Kidney (tissue), 14 donors: ENCODE results near the gene BACH2. TPM values are rescaled to one million over a fixed set of nuclear protein-coding genes. Genes with fewer than 3 reads are reported as not detected.
A peak's percentile ranks its signal among the peaks of the same experiment; 100 is the strongest.

ENCODE experiments used
- DNase-seq, 5 donors: peaks; one replicate each; pipeline ENCODE4 v3.0.0-alpha.2; 2013 to 2020
- FAIRE-seq: peaks from 2 replicates; lab custom pipeline; 2012; peaks lifted over from hg19 to GRCh38; lab: Jason Lieb, UNC
- H3K27ac ChIP-seq, 2 donors: one replicate each; pipeline ENCODE4 v1.7.0; 2013; ENCODE audit warnings: low read depth in 2 of 2, low read length in 2 of 2, inconsistent platforms in 1 of 2
- H3K27me3 ChIP-seq: one replicate; pipeline ENCODE4 v1.7.1; 2013; ENCODE audit warnings: low read length, inconsistent platforms; ENCODE audit not compliant: control insufficient read depth, insufficient read depth
- H3K36me3 ChIP-seq, 3 donors: one replicate each; pipeline versions ENCODE4 v1.7.0 to v1.7.1; 2013; ENCODE audit warnings: low read length in 3 of 3, control low read depth in 1 of 3, inconsistent platforms in 1 of 3; ENCODE audit not compliant: insufficient read depth in 3 of 3, control insufficient read depth in 2 of 3
- H3K4me1 ChIP-seq, 3 donors: one replicate each; pipeline versions ENCODE4 v1.7.0 to v1.7.1; 2013; ENCODE audit warnings: low read length in 3 of 3, inconsistent platforms in 1 of 3, low read depth in 1 of 3; ENCODE audit not compliant: control insufficient read depth in 2 of 3, insufficient read depth in 2 of 3
- H3K4me3 ChIP-seq, 3 donors: one replicate each; pipeline versions ENCODE4 v1.7.0 to v1.8.1; 2013; ENCODE audit warnings: low read length in 3 of 3, control low read depth in 1 of 3, inconsistent platforms in 1 of 3
- H3K9ac ChIP-seq, 3 donors: one replicate each; pipeline versions ENCODE4 v1.7.0 to v1.7.1; 2013; ENCODE audit warnings: low read length in 3 of 3, control low read depth in 1 of 3, inconsistent platforms in 1 of 3
- H3K9me3 ChIP-seq, 3 donors: one replicate each; pipeline versions ENCODE4 v1.7.0 to v1.7.1; 2013; ENCODE audit warnings: low read length in 3 of 3, control low read depth in 1 of 3, inconsistent platforms in 1 of 3; ENCODE audit not compliant: control insufficient read depth in 2 of 3, insufficient read depth in 1 of 3
- intact Hi-C: fragments of 100-400 bp; cut with DNase I; formaldehyde crosslinking; loops from one replicate; pipeline ENCODE4 v1.11.1; 2022
- polyA plus RNA-seq: library from polyadenylated mRNA; stranded (reverse); fragments of 350-450 nt; fragmentation: Illumina TruSeq; extraction: RNeasy Lipid Tissue Mini Kit (QIAGEN cat#74804); gene quantifications from one replicate; pipeline ENCODE4 v1.2.3, GENCODE V29; 2014; ENCODE audit warnings: low read depth, low replicate concordance; ENCODE audit not compliant: insufficient read depth
- total RNA-seq: library from RNA; stranded (reverse); fragmentation: NEBNext Ultra II Directional; extraction: Animal tissue kit (Norgen Biotek cat#: 25700); gene quantifications from one replicate; pipeline ENCODE4 v1.2.1, GENCODE V29; 2021
- TF ChIP-seq, protein P1 (sequence below): IDR thresholded peaks from 3 replicates; pipeline ENCODE4 v1.5.1; 2012; ENCODE audit warnings: mild to moderate bottlenecking, moderate library complexity, borderline replicate concordance; ENCODE audit not compliant: insufficient read depth; ENCODE audit errors: extremely low read depth
- donor health status: control.
- donor health status: control.
- donor health status: control.
- donor health status: control.
- donor health status: control.
- donor health status: DM: yes; HTN: yes; CAD: no.
- donor health status: Normal renal cell carcinoma (clear cell type).

BACH2 gene
- total and polyA plus RNA-seq, 2 donors from 2014 or later: 0.32 to 6.9 TPM

DNA sequence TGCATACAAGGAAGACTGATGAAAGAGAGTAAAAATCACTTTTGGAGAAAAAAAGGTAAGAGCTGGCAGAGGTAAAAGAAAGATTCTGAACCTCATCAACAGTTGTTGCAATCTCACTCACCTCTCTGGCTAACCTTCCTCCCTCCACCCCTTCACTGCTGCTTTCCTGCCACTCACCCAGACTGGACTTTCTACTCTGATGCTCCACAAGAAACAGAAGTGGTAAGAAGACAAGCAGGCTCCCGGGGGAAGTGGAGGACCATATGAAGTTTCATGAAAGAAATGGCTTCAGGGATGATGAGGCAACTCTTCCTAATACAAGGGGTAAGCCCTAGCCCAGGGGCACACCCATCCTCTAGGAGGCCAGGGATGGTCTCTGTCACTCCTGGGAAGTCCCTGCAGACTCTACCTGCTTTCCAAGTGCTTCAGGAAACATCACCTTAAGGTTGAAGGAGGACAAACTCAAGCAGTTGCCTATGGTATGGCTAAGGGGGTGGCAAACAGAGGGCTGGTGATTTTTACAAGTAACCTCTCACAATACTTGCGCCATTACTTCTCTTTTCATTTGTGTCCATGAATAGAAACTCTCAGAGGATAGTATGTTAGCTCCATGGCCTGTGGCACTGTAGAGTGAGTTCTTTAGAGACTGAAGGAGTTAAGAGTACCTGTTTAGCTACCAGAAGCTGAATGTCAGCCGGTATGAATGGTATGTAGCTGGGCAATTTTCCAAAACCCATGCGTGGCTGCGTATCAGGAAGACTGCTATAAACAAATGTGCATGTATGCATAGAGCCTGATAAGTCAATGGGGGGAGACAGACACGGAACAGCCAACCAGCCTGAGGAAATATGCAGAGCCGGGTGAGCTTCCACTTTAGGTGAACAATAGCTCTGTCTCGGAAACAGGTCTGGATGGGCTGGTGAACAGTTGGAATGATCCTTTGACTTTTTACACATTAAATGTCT, 112.0 kb downstream of the BACH2 start:
- peak overlapping the region in 1 of 2 donors; percentile 7 for H3K27ac ChIP-seq
- DNase-seq: peak in 4 of 5 donors; percentile 46 to 75 (median 65)

DNA sequence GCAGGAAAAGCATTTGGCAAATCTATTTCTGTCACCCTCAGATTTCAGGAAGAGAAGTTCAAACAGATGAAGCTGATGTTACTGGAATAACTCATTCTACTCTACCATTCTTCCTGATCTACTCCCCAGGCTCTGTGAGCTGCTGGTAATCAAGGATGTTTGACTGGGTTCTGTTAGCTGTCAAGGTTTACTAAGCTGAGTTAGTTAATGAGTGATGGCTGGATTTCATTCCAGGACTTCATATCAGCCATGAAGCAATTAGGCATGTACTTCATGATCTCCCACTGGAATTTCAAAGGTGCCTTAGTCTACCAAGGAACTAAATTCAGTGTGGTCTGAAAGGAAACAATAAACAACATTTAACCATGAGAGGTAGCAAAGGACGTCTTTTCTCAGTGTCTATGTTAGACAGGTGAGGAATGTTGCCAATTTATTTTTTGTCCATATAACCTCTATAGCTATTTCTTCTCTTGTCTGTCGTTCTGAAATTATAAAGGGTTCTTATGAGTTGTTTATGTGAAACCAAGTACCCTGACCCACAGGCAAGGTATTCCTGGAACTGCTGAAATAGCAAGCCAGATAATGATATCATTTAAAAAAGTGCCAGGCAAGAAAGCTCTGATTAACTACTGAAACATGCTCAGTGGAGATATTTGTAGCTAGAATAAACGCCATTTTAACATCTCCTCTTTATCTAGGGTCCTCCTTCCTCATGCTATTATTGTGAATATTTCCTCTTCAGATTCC, 112.9 kb downstream of the BACH2 start:
- no peak overlapping the region for H3K9ac ChIP-seq
- H3K9me3 ChIP-seq: no peaks in the 10 kb centered on the region
- H3K4me3 ChIP-seq: no peak overlapping the region
- intact Hi-C loops: no loop called here
- no peak for FAIRE-seq
- H3K4me1 ChIP-seq: peaks cover 3 to 9% (median 4%) of the 10 kb centered on the region in 3 donors
- peak in 2 of 5 donors; percentile 69 to 75 for DNase-seq
- TF ChIP-seq, protein P1, sequence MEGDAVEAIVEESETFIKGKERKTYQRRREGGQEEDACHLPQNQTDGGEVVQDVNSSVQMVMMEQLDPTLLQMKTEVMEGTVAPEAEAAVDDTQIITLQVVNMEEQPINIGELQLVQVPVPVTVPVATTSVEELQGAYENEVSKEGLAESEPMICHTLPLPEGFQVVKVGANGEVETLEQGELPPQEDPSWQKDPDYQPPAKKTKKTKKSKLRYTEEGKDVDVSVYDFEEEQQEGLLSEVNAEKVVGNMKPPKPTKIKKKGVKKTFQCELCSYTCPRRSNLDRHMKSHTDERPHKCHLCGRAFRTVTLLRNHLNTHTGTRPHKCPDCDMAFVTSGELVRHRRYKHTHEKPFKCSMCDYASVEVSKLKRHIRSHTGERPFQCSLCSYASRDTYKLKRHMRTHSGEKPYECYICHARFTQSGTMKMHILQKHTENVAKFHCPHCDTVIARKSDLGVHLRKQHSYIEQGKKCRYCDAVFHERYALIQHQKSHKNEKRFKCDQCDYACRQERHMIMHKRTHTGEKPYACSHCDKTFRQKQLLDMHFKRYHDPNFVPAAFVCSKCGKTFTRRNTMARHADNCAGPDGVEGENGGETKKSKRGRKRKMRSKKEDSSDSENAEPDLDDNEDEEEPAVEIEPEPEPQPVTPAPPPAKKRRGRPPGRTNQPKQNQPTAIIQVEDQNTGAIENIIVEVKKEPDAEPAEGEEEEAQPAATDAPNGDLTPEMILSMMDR: no peak
- no peaks in the 10 kb centered on the region for H3K27me3 ChIP-seq
- H3K27ac ChIP-seq: no peak overlapping the region
- H3K36me3 ChIP-seq: no peaks in the 10 kb centered on the region

More for the DNA sequence above, 112.0 kb downstream of the BACH2 start:
- peaks cover 3 to 9% (median 4%) of the 10 kb centered on the region in 3 donors for H3K4me1 ChIP-seq
- no peaks in the 10 kb centered on the region for H3K36me3 ChIP-seq
- intact Hi-C loops: no loop called here
- no peaks in the 10 kb centered on the region for H3K9me3 ChIP-seq
- H3K9ac ChIP-seq: no peak overlapping the region
- no peak for FAIRE-seq
- no peaks in the 10 kb centered on the region for H3K27me3 ChIP-seq
- peak overlapping the region in 2 of 3 donors; percentile 7 to 26 for H3K4me3 ChIP-seq
- TF ChIP-seq, protein P1: no peak

DNA sequence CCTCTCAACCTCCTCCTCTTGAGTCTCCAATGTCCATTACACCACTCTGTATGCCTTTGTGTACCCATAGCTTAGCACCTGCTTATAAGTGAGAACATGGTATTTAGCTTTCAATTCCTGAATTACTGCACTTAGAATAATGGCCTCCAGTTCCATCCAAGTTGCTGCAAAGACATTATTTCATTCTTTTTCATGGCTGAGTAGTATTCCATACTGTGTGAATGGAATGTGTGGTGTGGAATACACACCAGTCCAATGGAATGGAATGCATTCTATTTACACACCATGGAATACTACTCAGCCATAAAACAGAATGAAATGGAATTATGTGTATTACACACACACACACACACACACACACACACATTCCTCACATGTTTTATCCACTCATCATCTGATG, 116.1 kb downstream of the BACH2 start:
- no peak overlapping the region for H3K4me3 ChIP-seq
- no peak overlapping the region for H3K27ac ChIP-seq
- no peaks in the 10 kb centered on the region for H3K9me3 ChIP-seq
- peaks cover 3 to 13% (median 4%) of the 10 kb centered on the region in 3 donors for H3K4me1 ChIP-seq
- intact Hi-C loops: no loop called here
- DNase-seq: no peak
- TF ChIP-seq, protein P1: no peak
- no peak for FAIRE-seq
- no peaks in the 10 kb centered on the region for H3K36me3 ChIP-seq
- no peak overlapping the region for H3K9ac ChIP-seq
- no peaks in the 10 kb centered on the region for H3K27me3 ChIP-seq
